SK-N-DZ (cell line): ENCODE measurements around the gene FGGY.
"Not testable (repeated sequence)": the region's sequence is repeated elsewhere in the genome, so short reads cannot be mapped to it uniquely, and the experiment has no call there.

Experiments
- DNase-seq: peaks from one replicate; pipeline ENCODE4 v3.0.0-alpha.2; 2015; ENCODE audit warnings: low spot score

FGGY gene

GRCh38 chr1:59695252-59695651, 398.4 kb downstream of the FGGY start:
- no peak for DNase-seq

- no peak for DNase-seq
These were observed 399.7 kb downstream of the FGGY start for GRCh38 chr1:59696421-59697115.

GRCh38 chr1:59697150-59697800, 400.4 kb downstream of the FGGY start:
- DNase-seq, result no peak

- DNase-seq, result no peak
These were observed 401.5 kb downstream of the FGGY start for GRCh38 chr1:59698386-59698785.

- peak; percentile 43 for DNase-seq
These were observed 402.4 kb downstream of the FGGY start for GRCh38 chr1:59699227-59699847.

- no peak for DNase-seq
These were observed 404.5 kb downstream of the FGGY start for GRCh38 chr1:59701376-59701775.

GRCh38 chr1:59703226-59703917, 406.5 kb downstream of the FGGY start:
- DNase-seq, result no peak

GRCh38 chr1:59703918-59704378, 407.1 kb downstream of the FGGY start:
- DNase-seq, result no peak

GRCh38 chr1:59704716-59705115, 407.8 kb downstream of the FGGY start:
- DNase-seq, result no peak

GRCh38 chr1:59705466-59706302, 408.8 kb downstream of the FGGY start:
- no peak for DNase-seq

GRCh38 chr1:59706303-59706599, 409.4 kb downstream of the FGGY start:
- DNase-seq, result no peak

GRCh38 chr1:59707178-59707791, 410.4 kb downstream of the FGGY start:
- no peak for DNase-seq

GRCh38 chr1:59709333-59709732, 412.4 kb downstream of the FGGY start:
- DNase-seq, result no peak

- DNase-seq, result not testable (repeated sequence)
These were observed 414.0 kb downstream of the FGGY start for GRCh38 chr1:59710920-59711319.

GRCh38 chr1:59714219-59714618, 417.3 kb downstream of the FGGY start:
- no peak for DNase-seq

GRCh38 chr1:59714966-59715365, 418.1 kb downstream of the FGGY start:
- no peak for DNase-seq

- DNase-seq, result no peak
These were observed 419.9 kb downstream of the FGGY start for GRCh38 chr1:59716832-59717231.

GRCh38 chr1:59718064-59718988, 421.4 kb downstream of the FGGY start:
- DNase-seq, result no peak

- DNase-seq, result no peak
These were observed 422.1 kb downstream of the FGGY start for GRCh38 chr1:59718989-59719360.
